SK-N-SH (cell line): ENCODE measurements around the gene DYNC1H1. TPM values are rescaled to one million over a fixed set of nuclear protein-coding genes. Genes with fewer than 3 reads are reported as not detected.

Experiments used
- CTCF ChIA-PET: fragments of 300-600, 350-600 bp; formaldehyde crosslinking; extraction: SDS; loops from one replicate; lab custom pipeline; 2021; lab: Yijun Ruan, JAX
- POLR2A ChIA-PET: fragments of 350-600 bp; sonication (Branson Sonifier 250); formaldehyde crosslinking; extraction: SDS; loops from one replicate; lab custom pipeline; 2020; ENCODE audit warnings: antibody characterized with exemption, inconsistent platforms; lab: Yijun Ruan, JAX
- DNase-seq: peaks from one replicate; pipeline ENCODE4 v3.0.0; 2012
- H2AFZ ChIP-seq: fragments of 200-600 bp; sonication (generic); 2 replicates; pipeline ENCODE4 v1.8.1; 2016; ENCODE audit warnings: antibody characterized with exemption, mild to moderate bottlenecking, low read depth
- H3F3A ChIP-seq: fragments of 200-600 bp; sonication (generic); replicated peaks from 2 replicates; pipeline ENCODE3; 2016; ENCODE audit warnings: antibody characterized with exemption, mild to moderate bottlenecking; ENCODE audit not compliant: insufficient read depth
- H3K27ac ChIP-seq, 2 experiments: fragments of 200-500 bp in 1 of 2; fragments of 200-600 bp in 1 of 2; sonication (Bioruptor generic) in 1 of 2; sonication (generic), shearing (Covaris generic) in 1 of 2; 2 replicates each; pipeline versions ENCODE4 v1.5.1 to v1.6.1; 2014 to 2016; ENCODE audit warnings: low read depth in 2 of 2, inconsistent platforms in 1 of 2, low read length in 1 of 2, mild to moderate bottlenecking in 1 of 2, mixed read lengths in 1 of 2
- H3K27me3 ChIP-seq: fragments of 200-600 bp; sonication (generic), shearing (Covaris generic); 2 replicates; pipeline ENCODE4 v1.6.1; 2016; ENCODE audit warnings: mixed run types; ENCODE audit not compliant: insufficient read depth
- H3K36me3 ChIP-seq, 2 experiments: fragments of 200-500 bp in 1 of 2; fragments of 200-600 bp in 1 of 2; sonication (Bioruptor generic) in 1 of 2; sonication (generic) in 1 of 2; replicated peaks in 1 of 2; 2 replicates each; pipeline versions ENCODE3 to v1.5.1; 2014 to 2016; ENCODE audit warnings: low read length in 1 of 2, mild to moderate bottlenecking in 1 of 2; ENCODE audit not compliant: insufficient read depth in 2 of 2, control insufficient read depth in 1 of 2
- H3K4me1 ChIP-seq, 2 experiments: fragments of 200-500 bp in 1 of 2; fragments of 200-600 bp in 1 of 2; sonication (Bioruptor generic) in 1 of 2; sonication (generic), shearing (Covaris generic) in 1 of 2; 2 replicates each; pipeline versions ENCODE4 v1.5.1 to v1.6.1; 2014 to 2016; ENCODE audit warnings: low read depth in 1 of 2, low read length in 1 of 2, mixed run types in 1 of 2; ENCODE audit not compliant: insufficient read depth in 2 of 2, control insufficient read depth in 1 of 2
- H3K4me2 ChIP-seq: fragments of 200-600 bp; sonication (generic), shearing (Covaris generic); 2 replicates; pipeline ENCODE4 v1.6.1; 2017; ENCODE audit warnings: mixed run types
- H3K4me3 ChIP-seq, 2 experiments: fragments of 200-500 bp in 1 of 2; fragments of 200-600 bp in 1 of 2; sonication (Bioruptor generic) in 1 of 2; sonication (generic), shearing (Covaris generic) in 1 of 2; 2 replicates each; pipeline versions ENCODE4 v1.5.1 to v1.8.1; 2014 to 2016; ENCODE audit warnings: low read depth in 2 of 2, inconsistent platforms in 1 of 2, low read length in 1 of 2, mild to moderate bottlenecking in 1 of 2, mixed read lengths in 1 of 2, moderate library complexity in 1 of 2
- H3K79me2 ChIP-seq: fragments of 200-600 bp; sonication (generic); 2 replicates; pipeline ENCODE4 v1.8.1; 2017; ENCODE audit warnings: mild to moderate bottlenecking; ENCODE audit not compliant: insufficient read depth
- H3K9ac ChIP-seq: fragments of 200-600 bp; sonication (generic); 2 replicates; pipeline ENCODE4 v1.6.1; 2017; ENCODE audit warnings: mixed run types
- H3K9me2 ChIP-seq: fragments of 200-600 bp; sonication (generic); 2 replicates; pipeline ENCODE4 v1.6.1; 2017; ENCODE audit warnings: mixed run types
- H3K9me3 ChIP-seq: fragments of 200-600 bp; sonication (generic); 2 replicates; pipeline ENCODE4 v1.6.1; 2017; ENCODE audit warnings: mixed run types, mild to moderate bottlenecking, moderate library complexity
- H4K20me1 ChIP-seq: fragments of 200-600 bp; sonication (generic); 2 replicates; pipeline ENCODE4 v1.6.1; 2017; ENCODE audit warnings: mild to moderate bottlenecking, mixed run types; ENCODE audit not compliant: insufficient read depth
- CHD2 ChIP-seq: fragments of 150-350 bp; IDR thresholded peaks from 2 replicates; pipeline ENCODE4 v1.6.1; 2018; ENCODE audit warnings: low read length; ENCODE audit not compliant: partially characterized antibody
- ELF1 ChIP-seq: IDR thresholded peaks from 2 replicates; pipeline ENCODE4 v1.4.0; 2012
- EZH2phosphoT487 ChIP-seq: fragments of 200-600 bp; sonication (generic); IDR thresholded peaks from 2 replicates; pipeline ENCODE4 v1.6.1; 2017; ENCODE audit warnings: low read depth, mixed run types, mild to moderate bottlenecking, antibody characterized with exemption, moderate library complexity, borderline replicate concordance
- FOSL2 ChIP-seq: IDR thresholded peaks from 2 replicates; pipeline ENCODE4 v1.4.0; 2012; ENCODE audit warnings: low read depth, mild to moderate bottlenecking, moderate library complexity, borderline replicate concordance
- FOXJ3 ChIP-seq: sonication (generic); formaldehyde crosslinking; IDR thresholded peaks from 2 replicates; pipeline ENCODE4 v1.5.1; 2020; ENCODE audit warnings: mild to moderate bottlenecking, missing genetic modification reagents
- GABPA ChIP-seq: IDR thresholded peaks from 2 replicates; pipeline ENCODE4 v1.4.0; 2012; ENCODE audit warnings: low read depth, mild to moderate bottlenecking
- GATA2 ChIP-seq: sonication (generic); formaldehyde crosslinking; IDR thresholded peaks from 2 replicates; pipeline ENCODE4 v1.5.0; 2020; ENCODE audit warnings: mild to moderate bottlenecking, missing genetic modification reagents
- IRF3 ChIP-seq: fragments of 150-350 bp; IDR thresholded peaks from 2 replicates; pipeline ENCODE4 v1.6.1; 2016; ENCODE audit warnings: mild to moderate bottlenecking, low read depth, low read length
- JUND ChIP-seq: IDR thresholded peaks from 2 replicates; pipeline ENCODE4 v1.4.0; 2012
- MEF2A ChIP-seq: IDR thresholded peaks from 2 replicates; pipeline ENCODE4 v1.4.0; 2012; ENCODE audit warnings: low read depth, borderline replicate concordance
- NRF1 ChIP-seq: IDR thresholded peaks from 2 replicates; pipeline ENCODE4 v1.6.1; 2012; ENCODE audit warnings: low read depth, mild to moderate bottlenecking, low read length
- PBX3 ChIP-seq: IDR thresholded peaks from 2 replicates; pipeline ENCODE4; 2012
- RAD21 ChIP-seq: IDR thresholded peaks from 2 replicates; pipeline ENCODE4 v1.6.1; 2012; ENCODE audit warnings: mild to moderate bottlenecking, low read length
- RCOR1 ChIP-seq: fragments of 150-350 bp; IDR thresholded peaks from 2 replicates; pipeline ENCODE4 v1.6.1; 2017; ENCODE audit warnings: antibody characterized with exemption, low read length
- RXRA ChIP-seq: IDR thresholded peaks from 2 replicates; pipeline ENCODE4 v1.4.0; 2012; ENCODE audit warnings: low read depth, mild to moderate bottlenecking, borderline replicate concordance
- SMC3 ChIP-seq: IDR thresholded peaks from 2 replicates; pipeline ENCODE4 v1.6.1; 2012; ENCODE audit warnings: low read depth, low read length, improper control_type of control experiment
- TCF12 ChIP-seq: IDR thresholded peaks from 2 replicates; pipeline ENCODE4 v1.4.0; 2012
- YY1 ChIP-seq: IDR thresholded peaks from 2 replicates; pipeline ENCODE4 v1.4.0; 2012; ENCODE audit warnings: low read depth, mild to moderate bottlenecking
- ZBTB33 ChIP-seq: IDR thresholded peaks from 2 replicates; pipeline ENCODE4 v1.4.0; 2012; ENCODE audit warnings: low read depth, borderline replicate concordance
- WGBS: methylation state at CpG from one replicate; pipeline ENCODE4 v1.1.6; 2017; ENCODE audit warnings: low lambda C conversion rate; 5-methylcytosine and 5-hydroxymethylcytosine counted together
- polyA plus RNA-seq, 3 experiments: library from polyadenylated mRNA; depleted of rRNA; stranded (reverse); fragments of >200 nt; gene quantifications; 2 replicates each; pipeline ENCODE4 v1.2.3, GENCODE V29; 2012

DYNC1H1 gene
- polyA plus RNA-seq, 1 of the 3 experiments (the other 2 are of a cell fraction): 140 TPM

- no peaks in the 10 kb centered on the region for H3K79me2 ChIP-seq
- POLR2A ChIA-PET: interaction anchor here (0.6 to 0.9 kb wide), 2 partner anchors 10 to 327 kb away, joined by 3 to 4 read pairs; no protein-coding TSS in a partner anchor
- no peaks in the 10 kb centered on the region for H3K9me3 ChIP-seq
- no peak overlapping the region for H3K4me2 ChIP-seq
- H3K4me3 ChIP-seq: no peak overlapping the region; a peak in 1 of 4 replicates
- no peaks in the 10 kb centered on the region for H3K9me2 ChIP-seq
- no peak overlapping the region for H3K9ac ChIP-seq
- H4K20me1 ChIP-seq: no peaks in the 10 kb centered on the region
- peaks cover 77 to 82% of the 10 kb centered on the region in 2 experiments for H3K36me3 ChIP-seq
- H2AFZ ChIP-seq: no peak overlapping the region
- CTCF ChIA-PET: interaction anchor here (1.0 to 1.4 kb wide), 3 partner anchors 13 to 326 kb away, joined by 3 to 4 read pairs (median 3); no protein-coding TSS in a partner anchor
- no peak overlapping the region for H3K27ac ChIP-seq
- no peaks in the 10 kb centered on the region for H3F3A ChIP-seq
- 0 out of 4 replicates have a peak, but pooled peaks cover 0 to 3% of the 10 kb centered on the region in 2 experiments for H3K4me1 ChIP-seq
- DNase-seq: no peak
- no peaks in the 10 kb centered on the region for H3K27me3 ChIP-seq
- TF ChIP-seq ZBTB33 (no peak), RCOR1 (no peak), FOXJ3 (no peak), NRF1 (no peak), TCF12 (no peak), IRF3 (no peak), FOSL2 (no peak), GABPA (no peak), GATA2 (CRISPR knock-in tag) (no peak), RXRA (no peak), CHD2 (no peak), JUND (no peak), ELF1 (no peak)
- TF ChIP-seq, all 33 proteins: peak for 0
- WGBS: 90% methylated on average over 13 of the region's 13 CpGs
Measured at GRCh38 chr14:102033241-102033640, 68.9 kb downstream of the DYNC1H1 start.

GRCh38 chr14:102034301-102034700 is 69.9 kb downstream of the DYNC1H1 start:
- Histone ChIP-seq H3F3A (no peaks in the 10 kb centered on the region), H3K36me3 (peaks cover 77 to 82% of the 10 kb centered on the region in 2 experiments), H3K9ac (no peak overlapping the region), H3K4me2 (no peak overlapping the region), H3K4me1 (no peaks in the 10 kb centered on the region), H2AFZ (no peak overlapping the region), H3K9me2 (no peaks in the 10 kb centered on the region), H3K27me3 (no peaks in the 10 kb centered on the region), H4K20me1 (no peaks in the 10 kb centered on the region), H3K9me3 (no peaks in the 10 kb centered on the region), H3K4me3 (no peak overlapping the region), H3K79me2 (no peaks in the 10 kb centered on the region), H3K27ac (no peak overlapping the region)
- TF ChIP-seq YY1 (no peak), SMC3 (no peak), NRF1 (no peak), RAD21 (no peak), JUND (no peak), PBX3 (no peak), MEF2A (no peak), EZH2phosphoT487 (no peak), IRF3 (no peak), GATA2 (CRISPR knock-in tag) (no peak), FOSL2 (no peak), GABPA (no peak)
- no peak for DNase-seq
- CTCF ChIA-PET: interaction anchor here (1.0 to 1.4 kb wide), 2 partner anchors 73 to 327 kb away, joined by 3 read pairs; no protein-coding TSS in a partner anchor
- WGBS: 90% methylated on average over 11 of the region's 11 CpGs
- POLR2A ChIA-PET: interaction anchor here (0.9 kb wide), 1 partner anchor 11 kb away, joined by 4 read pairs; no protein-coding TSS in a partner anchor
